ENCODE measurements around the gene NDUFB2. TPM values are rescaled to one million over a fixed set of nuclear protein-coding genes. Genes with fewer than 3 reads are reported as not detected.
"Not testable (repeated sequence)": the region's sequence is repeated elsewhere in the genome, so short reads cannot be mapped to it uniquely, and the experiment has no call there.

The NDUFB2 gene
- total RNA-seq, 1 donor from 2014 or later, result 217 TPM

DNA sequence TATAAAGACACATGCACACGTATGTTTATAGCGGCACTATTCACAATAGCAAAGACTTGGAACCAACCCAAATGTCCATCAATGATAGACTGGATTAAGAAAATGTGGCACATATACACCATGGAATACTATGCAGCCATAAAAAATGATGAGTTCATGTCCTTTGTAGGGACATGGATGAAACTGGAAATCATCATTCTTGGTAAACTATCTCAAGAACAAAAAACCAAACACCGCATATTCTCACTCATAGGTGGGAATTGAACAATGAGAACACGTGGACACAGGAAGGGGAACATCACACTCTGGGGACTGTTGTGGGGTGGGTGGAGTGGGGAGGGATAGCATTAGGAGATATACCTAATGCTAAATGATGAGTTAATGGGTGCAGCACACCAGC lies 46.7 kb downstream of the NDUFB2 start:
- DNase-seq, result not testable (repeated sequence)

DNA sequence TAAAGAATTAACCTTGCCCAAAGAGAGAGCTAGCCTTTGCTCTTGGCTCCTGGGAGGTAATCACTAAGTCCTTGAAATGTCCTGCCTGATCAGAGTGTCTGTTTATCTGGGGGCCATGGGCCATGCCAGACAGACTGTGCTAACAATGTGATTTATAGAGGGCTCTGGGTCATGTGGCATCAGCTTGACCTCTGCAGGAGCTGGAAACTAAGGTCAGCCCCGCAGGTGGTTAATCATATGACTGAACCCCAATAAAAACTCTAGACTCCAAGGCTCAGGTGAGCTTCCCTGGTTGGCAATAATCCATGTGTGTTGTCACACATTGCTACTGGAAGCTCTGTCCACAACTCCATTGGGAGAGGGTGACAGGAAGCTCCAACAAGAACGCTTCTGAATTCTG lies 47.5 kb downstream of the NDUFB2 start:
- no peak for DNase-seq

DNA sequence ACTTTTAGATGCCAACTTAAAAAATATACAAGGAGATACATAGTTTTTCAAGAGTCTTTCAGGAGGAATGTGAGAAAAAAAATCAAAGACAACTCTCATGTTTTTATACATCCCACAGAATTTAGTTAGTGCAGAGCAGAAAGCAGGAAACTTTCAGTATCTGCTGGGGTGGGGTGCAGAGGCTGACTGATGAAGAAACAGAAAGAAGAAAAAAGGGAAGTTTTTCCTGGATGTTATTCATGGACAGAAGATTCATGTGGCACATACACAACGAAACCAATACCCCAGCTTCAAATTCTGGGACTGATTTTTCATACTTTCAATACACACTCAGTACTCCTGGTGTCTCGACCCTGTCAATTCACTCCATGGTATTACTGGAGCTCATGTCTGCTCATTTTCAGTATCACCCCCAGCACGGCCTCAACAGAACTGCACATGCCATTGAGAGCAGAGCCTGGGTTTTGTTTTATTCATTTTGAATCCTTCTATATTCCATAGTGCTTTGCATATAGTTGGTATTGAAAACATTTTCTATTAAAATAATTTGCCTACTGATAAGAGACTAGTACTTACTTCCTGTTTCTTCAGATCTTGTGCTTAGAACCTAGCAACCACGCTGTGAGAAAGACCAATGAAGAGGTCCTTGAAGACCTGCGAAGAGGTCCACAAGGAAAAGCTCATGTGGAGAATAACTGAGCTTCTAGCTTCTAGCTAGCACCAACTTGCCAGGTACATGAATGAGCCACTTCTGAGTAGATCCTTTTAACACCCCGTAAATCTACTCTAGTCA lies 49.0 kb downstream of the NDUFB2 start:
- no peak for DNase-seq

DNA sequence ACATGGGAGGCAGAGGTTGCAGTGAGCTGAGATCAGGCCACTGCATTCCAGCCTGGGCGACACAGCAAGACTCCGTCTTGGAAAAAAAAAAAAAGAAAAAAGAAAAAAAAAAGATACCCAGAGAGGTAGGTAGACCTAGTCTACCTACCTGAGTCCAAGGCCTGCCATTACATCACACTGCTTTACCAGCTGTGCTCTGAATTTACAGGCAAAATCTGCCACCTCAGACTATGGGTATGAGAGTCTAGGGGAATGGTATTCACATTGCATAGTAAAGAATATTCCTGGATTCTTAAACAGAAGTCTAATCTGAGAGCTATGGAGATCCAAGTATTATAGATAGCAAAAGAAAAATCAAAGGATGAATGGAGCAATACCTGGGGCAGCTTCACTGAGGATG lies 50.2 kb downstream of the NDUFB2 start:
- DNase-seq, result no peak

DNA sequence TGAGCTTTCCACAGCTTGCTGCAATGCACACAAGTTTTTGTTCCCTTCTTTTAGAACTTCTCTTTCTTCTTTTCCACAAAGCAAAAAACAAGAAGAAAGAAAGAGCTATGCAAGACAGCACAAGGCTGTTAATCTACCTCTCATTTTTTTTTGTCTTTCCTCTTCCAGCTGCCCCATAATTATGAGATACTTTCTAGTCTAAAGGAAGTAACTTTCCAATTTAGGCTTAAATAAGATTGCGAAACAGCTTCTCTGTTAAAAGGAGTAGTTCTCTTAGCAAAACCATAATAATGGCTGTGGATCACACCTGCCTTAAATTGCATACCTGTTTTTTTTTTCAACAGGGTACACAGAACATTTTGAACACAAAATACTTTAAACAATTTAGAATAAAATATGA lies 56.0 kb downstream of the NDUFB2 start:
- DNase-seq, result no peak

DNA sequence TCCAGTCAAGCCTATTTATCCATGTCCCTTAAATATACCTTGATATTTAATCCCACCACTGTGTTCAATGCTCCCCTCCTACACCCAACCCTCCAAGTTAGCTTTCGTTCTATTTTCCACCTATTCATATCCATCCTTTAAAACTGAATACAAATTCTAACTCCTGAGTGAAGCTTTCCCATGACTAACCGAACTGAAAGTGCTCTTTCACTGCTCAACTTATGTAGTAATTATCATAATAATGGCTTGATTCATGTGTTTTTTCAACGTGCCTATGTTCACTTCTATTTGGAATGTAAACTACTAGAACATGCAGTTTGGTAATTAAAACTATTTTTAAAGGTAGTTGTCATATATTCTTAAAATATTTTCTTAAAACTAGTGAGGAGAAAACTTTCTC lies 58.0 kb downstream of the NDUFB2 start:
- no peak for DNase-seq

Other genes starting within 250 kb of the NDUFB2 start
- 56.7 and 72.4 TPM in 2 replicates for gene MKRN1, start 217.2 kb upstream of the NDUFB2 start, total RNA-seq
- 0.14 and 1.0 TPM in 2 replicates for gene DENND2A, start 55.9 kb upstream of the NDUFB2 start, total RNA-seq
- gene ADCK2, start 23.8 kb upstream of the NDUFB2 start, total RNA-seq, result 30.6 and 44.2 TPM in 2 replicates
- gene BRAF, start 228.2 kb downstream of the NDUFB2 start, total RNA-seq, result 23.8 and 25.0 TPM in 2 replicates

All from dermis blood vessel endothelial cell (primary cell).